Measurements from ENCODE around the gene RAP2A.

The RAP2A gene

DNA sequence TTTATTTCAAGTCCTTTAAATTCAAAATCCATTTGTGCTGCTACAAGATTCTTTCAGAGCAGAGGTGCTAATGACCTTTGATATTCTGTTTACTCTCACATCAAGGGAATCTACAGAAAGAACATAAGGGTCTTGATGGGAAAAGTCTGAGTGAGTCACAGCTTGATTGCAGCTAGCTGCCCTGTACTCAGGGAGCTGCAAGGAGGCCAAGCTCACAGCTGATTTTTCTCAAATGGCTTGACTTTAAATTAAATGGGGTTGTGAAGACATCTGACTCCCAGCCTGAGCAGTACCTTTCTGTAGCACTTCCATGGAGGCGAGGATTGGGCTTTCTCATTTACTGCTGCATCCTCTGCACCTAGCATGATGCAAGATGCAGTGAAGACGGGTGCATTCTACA, 62.5 kb downstream of the RAP2A start:
- DNase-seq: no peak

GRCh38 chr13:97497400-97497799, 63.4 kb downstream of the RAP2A start:
- no peak for DNase-seq

GRCh38 chr13:97498419-97498818, 64.5 kb downstream of the RAP2A start:
- no peak for DNase-seq

- DNase-seq: no peak
These were observed 65.2 kb downstream of the RAP2A start for GRCh38 chr13:97499181-97499580.

DNA sequence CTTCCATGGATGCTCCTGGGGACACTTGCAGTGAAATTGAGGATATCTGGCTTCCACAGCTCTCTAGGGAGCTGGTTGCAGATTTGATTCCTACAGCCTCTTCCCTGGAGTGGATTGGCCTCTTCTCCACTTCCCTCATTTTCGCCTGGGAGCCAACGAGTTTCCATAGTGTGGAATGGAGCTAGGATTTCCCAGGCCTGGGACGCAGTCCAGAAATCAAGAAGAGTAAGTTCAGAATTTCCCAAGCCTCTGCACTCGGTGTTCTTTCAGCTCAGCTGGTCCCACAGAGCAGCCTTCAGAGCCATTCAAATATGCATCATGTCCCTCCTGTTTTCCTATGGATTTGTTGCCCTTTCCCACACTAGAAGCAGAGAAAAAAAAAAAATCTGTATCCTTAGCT, 68.2 kb downstream of the RAP2A start:
- DNase-seq: no peak

DNA sequence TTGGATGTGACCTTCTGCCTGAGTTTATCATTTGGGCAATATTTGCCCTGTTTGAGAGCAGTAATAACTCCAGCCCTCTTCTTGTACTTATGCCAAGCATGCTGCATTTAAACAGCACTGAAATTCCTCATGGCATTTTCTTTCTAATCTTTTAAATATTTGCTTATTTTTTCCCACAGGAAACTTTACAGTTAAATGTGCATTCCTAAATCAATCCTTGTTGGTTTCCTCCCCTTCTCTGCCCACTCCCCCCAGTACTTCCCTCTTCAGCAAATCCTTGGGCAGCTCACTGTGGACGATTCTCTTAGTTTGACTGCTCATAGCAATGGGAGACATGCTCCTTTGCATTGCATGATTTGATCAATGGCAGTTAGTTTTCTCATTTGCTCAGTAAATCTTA, 68.7 kb downstream of the RAP2A start:
- DNase-seq: no peak

DNA sequence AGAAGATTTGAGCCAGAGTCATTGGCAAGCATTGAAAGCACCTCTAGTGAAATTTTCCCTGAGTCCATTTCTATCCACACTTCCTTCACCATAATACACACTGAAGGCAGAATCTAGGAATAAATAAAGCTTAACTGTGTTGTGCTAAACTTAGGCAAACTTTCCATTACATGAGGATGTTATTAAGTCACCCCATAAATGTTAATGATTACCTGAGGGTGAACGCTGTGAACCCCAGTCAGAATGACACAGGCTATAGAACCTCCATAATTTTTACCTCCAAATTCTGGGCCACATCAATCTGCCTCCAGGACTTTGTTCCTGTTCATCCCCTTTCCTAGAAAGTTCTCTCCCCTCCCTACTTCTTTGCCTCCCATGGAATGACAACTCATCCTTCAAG, 71.0 kb downstream of the RAP2A start:
- DNase-seq: no peak

- no peak for DNase-seq
These were observed 72.5 kb downstream of the RAP2A start for GRCh38 chr13:97506511-97506910.

- DNase-seq: no peak
These were observed 78.8 kb downstream of the RAP2A start for GRCh38 chr13:97512732-97513131.

GRCh38 chr13:97515643-97516042, 81.7 kb downstream of the RAP2A start:
- DNase-seq: no peak

DNA sequence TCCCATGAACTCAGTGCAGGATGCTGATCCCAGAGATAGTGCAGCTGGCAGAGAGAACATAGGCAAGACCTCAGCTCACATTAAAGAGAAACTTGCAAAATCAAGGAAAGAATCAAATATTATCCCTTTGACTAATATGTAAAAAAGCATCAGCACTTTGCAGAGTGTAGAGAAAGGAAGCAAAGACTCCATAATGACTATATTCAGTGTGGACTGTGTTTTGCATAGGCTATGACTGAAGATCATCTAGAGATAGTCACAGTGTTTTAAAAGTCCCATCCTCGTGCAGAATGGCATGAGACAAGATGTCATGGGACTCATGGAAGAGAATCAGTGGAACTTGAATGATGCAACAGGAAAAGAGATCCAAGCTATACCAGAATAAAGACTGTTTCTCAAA, 84.0 kb downstream of the RAP2A start:
- DNase-seq: no peak
